GM12892 (cell line): Measurements from ENCODE around the gene RTEL1.

Source experiments
- POLR2A ChIP-seq: IDR thresholded peaks from 2 replicates; pipeline ENCODE4 v1.6.1; 2011; ENCODE audit warnings: low read depth, low read length, control low read depth
- POLR2AphosphoS5 ChIP-seq: IDR thresholded peaks from 2 replicates; pipeline ENCODE4 v1.6.1; 2011; ENCODE audit warnings: low read depth, low read length, control low read depth
- TAF1 ChIP-seq: IDR thresholded peaks from 2 replicates; pipeline ENCODE4 v1.6.1; 2011; ENCODE audit warnings: low read depth, mild to moderate bottlenecking, control low read depth, low read length, borderline replicate concordance

DNA sequence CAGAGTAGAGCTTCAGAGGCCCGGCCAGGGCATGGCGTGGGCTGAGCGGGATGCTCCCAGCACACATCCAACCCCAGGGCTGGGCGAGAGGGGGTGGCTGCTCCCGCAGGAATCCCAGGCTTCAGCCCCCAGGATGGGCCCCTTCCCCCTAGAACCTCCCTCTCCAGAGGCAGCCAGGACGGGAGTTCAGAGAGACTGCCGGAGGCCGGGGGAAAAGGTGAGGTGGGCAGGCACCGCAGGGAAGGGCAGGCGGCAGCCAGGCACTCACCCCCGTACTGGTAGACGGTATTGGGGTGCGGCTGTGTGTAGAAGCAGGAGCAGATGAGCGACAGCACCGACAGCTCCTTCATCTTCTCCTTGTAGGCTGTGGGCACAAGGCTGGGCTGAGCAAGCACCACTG is 14.2 kb upstream of the RTEL1 start:
- TF ChIP-seq POLR2A, result no peak
- TF ChIP-seq POLR2AphosphoS5, result no peak
- no peak for TF ChIP-seq TAF1
